H1 (cell line): ENCODE results near the gene LIPT2. TPM values are rescaled to one million over a fixed set of nuclear protein-coding genes. Genes with fewer than 3 reads are reported as not detected.

Experiments
- MAX ChIP-seq: IDR thresholded peaks from 2 replicates; pipeline ENCODE4 v1.6.1; 2012; ENCODE audit warnings: inconsistent platforms
- polyA plus RNA-seq, 7 experiments: library from polyadenylated mRNA; depleted of rRNA in 3 of 7; stranded (reverse) in 5 of 7; unstranded in 2 of 7; fragments of >200 nt in 5 of 7; fragments of 200-250 nt in 2 of 7; gene quantifications; 1 replicate in 5 of 7; 2 replicates in 1 of 7; 4 replicates in 1 of 7; pipeline versions ENCODE4 v1.2.1 to v1.2.3, GENCODE V29; 2011 to 2013; ENCODE audit warnings: missing spikeins in 2 of 7, mixed read lengths in 2 of 7
- total RNA-seq: library from RNA; stranded (reverse); fragmentation: NEBNext Ultra II Directional; extraction: Animal tissue kit (Norgen Biotek cat#: 25700); gene quantifications from 2 replicates; pipeline ENCODE4 v1.2.1, GENCODE V29; 2021

Gene LIPT2
- total and polyA plus RNA-seq, 2 of the 8 experiments (the other 6 are each of a cell fraction or from before 2014, with no cell fraction given), result 6.4 to 16.7 TPM

- no peak for TF ChIP-seq MAX
Measured at GRCh38 chr11:74533421-74533820, 39.9 kb upstream of the LIPT2 start (continued).
